Esophagus muscularis mucosa (tissue), 4 donors: ENCODE data around the gene TOB2.

Source experiments
- CTCF ChIP-seq, 3 experiments: fragments of 200-600 bp in 2 of 3; fragments of 450-650 bp in 1 of 3; sonication (generic) in 2 of 3; IDR thresholded peaks; one replicate each; pipeline ENCODE4 v1.5.1; 2017 to 2019; ENCODE audit warnings: antibody characterized with exemption in 3 of 3, mild to moderate bottlenecking in 2 of 3, moderate library complexity in 1 of 3
- EP300 ChIP-seq: sonication (generic); formaldehyde crosslinking; IDR thresholded peaks from one replicate; pipeline ENCODE4 v1.6.1; 2017; ENCODE audit warnings: antibody characterized with exemption
- POLR2A ChIP-seq: fragments of 450-650 bp; IDR thresholded peaks from one replicate; pipeline ENCODE4 v1.6.1; 2017; ENCODE audit warnings: antibody characterized with exemption, moderate library complexity, mild to moderate bottlenecking, low read depth
- POLR2AphosphoS5 ChIP-seq, 2 donors: sonication (generic); formaldehyde crosslinking; IDR thresholded peaks; one replicate each; pipeline ENCODE4 v1.6.1; 2017; ENCODE audit warnings: antibody characterized with exemption in 2 of 2

GRCh38 chr22:41446639-41447434, at the start of gene TOB2:
- peak; percentile 99 for TF ChIP-seq POLR2A
- TF ChIP-seq CTCF (IDR thresholded peaks at IDR 0.05), result no peak
- TF ChIP-seq POLR2AphosphoS5 (IDR thresholded peaks at IDR 0.05), result peak; percentile 100
- no peak for TF ChIP-seq EP300
